K562 (cell line): ENCODE data around the gene RUNX1. TPM values are rescaled to one million over a fixed set of nuclear protein-coding genes. Genes with fewer than 3 reads are reported as not detected.

ENCODE experiments used
- ATAC-seq: fragments of 200-7000 bp; cut with Tn5 transposase; 3 replicates; pipeline ENCODE4 v1.9.1; 2020; ENCODE audit warnings: moderate library complexity
- BruUV-seq: library from RNA; stranded (reverse); fragments of 400-500 nt; replicated peaks from 2 replicates; lab custom pipeline; 2021; lab: Mats Ljungman, UMichigan
- CTCF ChIA-PET: fragments of 300-600 bp; formaldehyde crosslinking; extraction: SDS; loops from one replicate; lab custom pipeline; 2021; ENCODE audit warnings: low intra/inter-chr PET ratio; lab: Yijun Ruan, JAX
- POLR2A ChIA-PET: fragments of 300-600, 350-650 bp; sonication (Branson Sonifier 250); formaldehyde crosslinking; extraction: SDS; loops from one replicate; lab custom pipeline; 2021; ENCODE audit warnings: antibody characterized with exemption, inconsistent platforms; lab: Yijun Ruan, JAX
- DNase-seq, 4 experiments: peaks; one replicate each; pipeline versions ENCODE4 v3.0.0 to v3.0.0-alpha.2; 2011 to 2018; ENCODE audit warnings: low spot score in 3 of 4, mixed read lengths in 3 of 4; ENCODE audit errors: extremely low read depth in 1 of 4
- FAIRE-seq: peaks from 2 replicates; lab custom pipeline; 2011; peaks lifted over from hg19 to GRCh38; lab: Jason Lieb, UNC
- H2AFZ ChIP-seq: 2 replicates; pipeline ENCODE4 v1.6.0; 2011; ENCODE audit warnings: low read depth, low read length, control low read depth, inconsistent platforms
- H3K27ac ChIP-seq: fragments of 200-600 bp; 3 replicates; pipeline ENCODE4 v1.8.0; 2011; ENCODE audit warnings: low read depth, mild to moderate bottlenecking, control low read depth, inconsistent platforms, low read length, moderate library complexity, mixed read lengths; ENCODE audit errors: extremely low read depth
- H3K27me3 ChIP-seq, 2 experiments: fragments of 300-600 bp in 1 of 2; 2 replicates in 1 of 2; 3 replicates in 1 of 2; pipeline versions ENCODE4 v1.6.0 to v1.8.0; 2011; ENCODE audit warnings: inconsistent platforms in 2 of 2, low read length in 2 of 2, mild to moderate bottlenecking in 1 of 2, mixed read lengths in 1 of 2, moderate library complexity in 1 of 2; ENCODE audit not compliant: control insufficient read depth in 2 of 2, insufficient read depth in 2 of 2
- H3K36me3 ChIP-seq: fragments of 300-600 bp; 3 replicates; pipeline ENCODE4 v1.8.0; 2011; ENCODE audit warnings: mild to moderate bottlenecking, low read length, inconsistent platforms; ENCODE audit not compliant: control insufficient read depth, insufficient read depth
- H3K4me1 ChIP-seq, 2 experiments: fragments of 200-600 bp in 1 of 2; replicated peaks in 1 of 2; 2 replicates in 1 of 2; 3 replicates in 1 of 2; pipeline versions ENCODE4 v1.5.1 to v1.8.0; 2011; ENCODE audit warnings: inconsistent platforms in 2 of 2, low read length in 2 of 2, mild to moderate bottlenecking in 1 of 2, mixed read lengths in 1 of 2, moderate library complexity in 1 of 2; ENCODE audit not compliant: control insufficient read depth in 2 of 2, insufficient read depth in 2 of 2
- H3K4me2 ChIP-seq: 2 replicates; pipeline ENCODE4 v1.6.1; 2011; ENCODE audit warnings: low read length, control low read depth, inconsistent platforms, mixed read lengths; ENCODE audit not compliant: insufficient read depth
- H3K4me3 ChIP-seq: fragments of 200-600 bp; sonication (generic), shearing (Covaris generic); 2 replicates; pipeline ENCODE4 v1.5.1; 2016; ENCODE audit warnings: control low read depth, inconsistent platforms
- H3K79me2 ChIP-seq: fragments of 200-600 bp; 3 replicates; pipeline ENCODE4 v1.8.0; 2011; ENCODE audit warnings: low read length, inconsistent platforms; ENCODE audit not compliant: control insufficient read depth, insufficient read depth
- H3K9ac ChIP-seq, 2 experiments: 2 replicates each; pipeline versions ENCODE4 v1.6.0 to v1.6.1; 2011; ENCODE audit warnings: low read depth in 2 of 2, low read length in 2 of 2, control low read depth in 1 of 2, inconsistent platforms in 1 of 2, mild to moderate bottlenecking in 1 of 2, mixed read lengths in 1 of 2; ENCODE audit not compliant: insufficient read depth in 1 of 2
- H3K9me1 ChIP-seq: one replicate; pipeline ENCODE4 v1.6.0; 2011; ENCODE audit warnings: inconsistent platforms, mild to moderate bottlenecking, low read length, moderate library complexity; ENCODE audit not compliant: control insufficient read depth, insufficient read depth
- H3K9me3 ChIP-seq: replicated peaks from 2 replicates; pipeline ENCODE4 v1.5.1; 2011; ENCODE audit warnings: low read depth, low read length, inconsistent platforms; ENCODE audit not compliant: control insufficient read depth, insufficient read depth
- H4K20me1 ChIP-seq: replicated peaks from 2 replicates; pipeline ENCODE4 v1.6.1; 2011; ENCODE audit warnings: low read length, inconsistent platforms, mixed read lengths; ENCODE audit not compliant: control insufficient read depth, insufficient read depth
- DMBX1 ChIP-seq: fragments of 250-450 bp; sonication (Bioruptor Pico); IDR thresholded peaks from 2 replicates; pipeline ENCODE4 v1.8.0; 2022; ENCODE audit warnings: inconsistent platforms, mild to moderate bottlenecking, moderate library complexity, borderline replicate concordance
- NFYB ChIP-seq: IDR thresholded peaks from 2 replicates; pipeline ENCODE4 v1.6.1; 2011; ENCODE audit warnings: mild to moderate bottlenecking, moderate library complexity; ENCODE audit not compliant: insufficient read length; ENCODE audit errors: extremely low read depth
- NR4A1 ChIP-seq, 2 experiments: fragments of 250-450 bp in 1 of 2; fragments of 450-650 bp in 1 of 2; sonication (Bioruptor Pico) in 1 of 2; IDR thresholded peaks; 2 replicates each; pipeline versions ENCODE4 v1.4.0 to v1.6.1; 2016 to 2020; ENCODE audit warnings: mild to moderate bottlenecking in 2 of 2, missing compliant biosample characterization in 1 of 2, missing genetic modification characterization in 1 of 2, moderate library complexity in 1 of 2
- ZNF23 ChIP-seq: fragments of 250-450 bp; sonication (Bioruptor Pico); IDR thresholded peaks from 2 replicates; pipeline ENCODE4 v1.4.0; 2020; ENCODE audit warnings: mild to moderate bottlenecking
- WGBS: fragments of 100-300 bp; shearing (Covaris generic); methylation state at CpG from one replicate; pipeline ENCODE4 v1.1.6; 2016; ENCODE audit warnings: low coverage, mixed read lengths; ENCODE audit not compliant: insufficient coverage; ENCODE audit errors: missing lambda C conversion rate; 5-methylcytosine and 5-hydroxymethylcytosine counted together
- in situ Hi-C: fragments of 300-500 bp; cut with MboI; formaldehyde crosslinking; loops from 4 replicates; pipeline ENCODE4 v1.15.0; 2018; ENCODE audit warnings: inconsistent platforms, mixed read lengths
- intact Hi-C: fragments of 100-400 bp; cut with micrococcal nuclease; formaldehyde crosslinking; loops from 2 replicates; pipeline ENCODE4 v1.14.2; 2022
- polyA plus RNA-seq, 8 experiments: library from polyadenylated mRNA; depleted of rRNA in 4 of 8; stranded (reverse) in 5 of 8; unstranded in 3 of 8; fragments of >200 nt; fragmentation: Nextera tagmentation in 2 of 8; fragmentation: Illumina TruSeq in 1 of 8; extraction: Ambion mirVana in 2 of 8; extraction: Trizol in 1 of 8; gene quantifications; 2 replicates each; pipeline versions ENCODE4 v1.2.1 to v1.2.3, GENCODE V29; 2011 to 2014; ENCODE audit warnings: inconsistent platforms in 1 of 8, missing spikeins in 1 of 8
- total RNA-seq, 7 experiments: library from RNA; depleted of rRNA in 6 of 7; stranded (reverse); fragments of >200 nt in 6 of 7; fragmentation: Illumina TruSeq in 2 of 7; extraction: Trizol in 2 of 7; gene quantifications; 2 replicates each; pipeline versions ENCODE4 v1.2.1 to v1.2.3, GENCODE V29; 2011 to 2021; ENCODE audit warnings: low replicate concordance in 1 of 7

The RUNX1 gene
- total and polyA plus RNA-seq, 9 of the 15 experiments (the other 6 are each of a cell fraction or from before 2014, with no cell fraction given): 2.2 to 68.6 (median 17.8) TPM

DNA sequence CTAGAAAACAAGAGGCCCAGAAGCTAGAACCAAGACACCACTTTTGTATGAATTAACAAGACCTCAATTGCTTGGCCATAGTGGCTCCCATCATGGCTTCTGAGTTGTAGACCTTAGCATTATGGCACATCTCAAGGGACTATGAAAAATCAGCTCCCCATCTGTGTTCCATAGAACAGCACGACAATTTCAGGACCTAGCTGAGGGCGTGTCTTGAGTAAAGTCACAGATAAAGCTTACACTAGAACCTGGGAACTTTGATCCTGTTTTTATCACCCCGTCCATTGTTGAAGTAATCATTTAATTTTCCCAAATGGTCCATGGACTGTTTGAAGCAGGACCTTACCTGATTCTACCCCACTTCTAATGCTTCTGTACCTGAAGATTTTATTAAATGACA lies 44.8 kb downstream of the RUNX1 start:
- Histone ChIP-seq H3K4me1 (peaks cover 3 to 32% of the 10 kb centered on the region in 2 experiments; a peak in 4 of 5 replicates), H2AFZ (peak overlapping the region; percentile 37; the same call in 1 of the 2 replicates), H3K4me2 (no peak overlapping the region; the same call in 1 of the 2 replicates), H4K20me1 (no peaks in the 10 kb centered on the region), H3K9me1 (no peaks in the 10 kb centered on the region), H3K9ac (no peak overlapping the region), H3K36me3 (no peaks in the 10 kb centered on the region; the same call in 2 of the 3 replicates), H3K4me3 (no peak overlapping the region), H3K27me3 (no peaks in the 10 kb centered on the region), H3K27ac (no peak overlapping the region), H3K9me3 (no peaks in the 10 kb centered on the region; the same call in 1 of the 2 replicates), H3K79me2 (no peaks in the 10 kb centered on the region; the same call in 2 of the 3 replicates)
- ChIA-PET POLR2A (interaction anchor here (0.9 to 1.8 kb wide), 7 partner anchors 10 to 78 kb away, joined by 3 to 14 read pairs (median 4); no protein-coding TSS in a partner anchor), CTCF (no interaction called here)
- peak; percentile 66 for FAIRE-seq
- intact Hi-C loops (no loop called here), in situ Hi-C loops (no loop called here)
- peak; percentile 64 for ATAC-seq
- WGBS: 22% methylated on average over 3 of the region's 3 CpGs
- no peak for TF ChIP-seq NR4A1 (CRISPR knock-in tag; IDR thresholded peaks at IDR 0.05)
- peak; percentile 53; the same call in 1 of the 2 replicates for TF ChIP-seq NR4A1 (tag; IDR thresholded peaks at IDR 0.05)
- no peak for TF ChIP-seq NFYB
- peak; percentile 31; the same call in 1 of the 2 replicates for TF ChIP-seq DMBX1
- no peak for TF ChIP-seq ZNF23 (CRISPR knock-in tag)
- no peak for DNase-seq
- BruUV-seq: no TSS peak
